Activated naive CD4-positive, alpha-beta T cell treated with anti-CD3 and anti-CD28 coated beads, Interleukin-2, amount 50 U/mL, for 16 hours (primary cell): ENCODE data around the gene RPS16.

Experiments used
- DNase-seq: peaks from one replicate; pipeline ENCODE4 v3.0.0-alpha.2; 2020

The RPS16 gene

GRCh38 chr19:39417463-39418181, 18.1 kb downstream of the RPS16 start:
- no peak for DNase-seq

DNA sequence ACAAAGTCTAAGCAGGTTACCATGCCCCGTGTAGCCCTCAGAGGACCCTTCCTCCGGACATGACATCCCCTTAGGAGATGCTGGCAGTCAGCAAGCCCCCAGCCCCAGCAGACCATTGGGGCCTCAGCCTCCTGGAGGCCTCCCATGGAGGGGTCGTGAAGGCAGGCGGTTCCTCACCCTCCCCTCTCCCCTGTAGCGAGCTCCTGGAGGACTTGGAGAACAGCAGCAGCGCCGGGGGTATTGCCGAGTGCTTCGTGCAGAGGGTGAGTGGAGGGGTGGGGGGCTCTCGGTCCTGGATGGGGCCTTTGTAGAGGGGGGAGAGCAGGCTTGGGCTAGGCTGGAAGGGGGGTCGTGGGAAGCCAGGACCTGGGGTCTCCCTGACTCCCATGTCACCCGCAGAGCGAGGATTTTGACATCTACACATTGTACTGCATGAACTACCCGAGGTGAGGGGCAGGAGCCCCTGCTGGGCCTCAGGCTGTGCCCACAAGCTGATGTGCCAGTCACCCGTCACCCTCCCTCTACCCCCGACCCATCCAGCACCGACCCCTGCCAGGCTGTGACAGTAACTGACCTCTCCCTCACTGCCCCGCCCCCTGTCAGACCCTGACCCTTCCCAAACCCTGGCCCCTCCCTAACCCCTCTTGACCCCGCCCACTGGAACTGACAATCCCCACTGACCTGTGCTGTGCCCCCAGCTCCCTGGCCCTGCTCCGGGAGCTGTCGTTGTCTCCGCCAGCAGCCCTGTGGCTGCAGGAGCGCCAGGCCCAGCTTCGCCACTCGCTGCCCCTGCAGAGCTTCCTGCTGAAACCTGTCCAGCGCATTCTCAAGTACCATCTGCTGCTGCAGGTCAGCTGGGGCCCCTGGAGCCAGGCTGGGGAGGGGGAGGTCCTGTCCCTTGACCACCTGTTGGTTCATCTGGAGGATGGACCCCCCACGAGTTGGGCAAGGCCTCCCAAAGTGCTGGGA, 19.3 kb downstream of the RPS16 start:
- no peak for DNase-seq

GRCh38 chr19:39415111-39416046, 20.4 kb downstream of the RPS16 start:
- no peak for DNase-seq

- DNase-seq = no peak
These were observed 21.7 kb downstream of the RPS16 start for GRCh38 chr19:39413911-39414608.

GRCh38 chr19:39413272-39413910, 22.4 kb downstream of the RPS16 start:
- no peak for DNase-seq

- no peak for DNase-seq
These were observed 22.9 kb downstream of the RPS16 start for GRCh38 chr19:39412867-39413271.

DNA sequence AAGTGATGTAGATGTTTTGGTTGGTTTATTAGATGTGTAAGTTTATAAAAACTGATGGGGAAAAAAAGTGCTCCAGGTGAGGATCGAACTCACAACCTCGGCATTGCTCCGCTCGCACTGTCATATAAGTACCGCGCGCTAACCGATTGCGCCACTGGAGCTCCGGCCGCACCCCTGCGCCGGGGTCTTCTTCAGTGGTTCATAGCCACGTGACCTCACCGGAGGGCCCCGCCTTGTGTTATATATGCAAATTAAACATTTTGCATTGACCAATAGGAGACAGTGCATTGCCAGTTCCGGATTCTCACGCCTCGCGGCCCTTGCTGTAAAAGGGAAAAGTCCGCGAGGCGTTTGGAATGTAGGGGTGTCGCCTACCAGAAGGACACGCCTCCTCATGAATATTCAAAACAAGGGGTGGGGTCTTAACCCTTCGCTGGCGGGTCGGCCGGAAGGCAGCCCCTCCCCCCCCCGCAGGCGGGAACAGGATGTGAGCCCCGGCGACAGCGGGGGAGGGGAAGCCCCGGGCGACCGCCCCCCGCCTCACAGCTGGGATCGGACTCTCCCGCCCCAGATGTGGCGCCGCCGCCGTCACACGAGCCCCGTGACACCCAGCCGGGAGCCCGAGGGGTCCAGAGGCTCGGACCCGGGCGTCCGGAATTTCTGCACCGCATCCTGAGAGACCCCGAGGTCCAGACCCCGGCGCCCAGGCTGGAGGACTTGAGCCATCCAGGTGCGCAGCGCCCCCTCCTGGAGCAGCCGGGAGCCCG, 23.5 kb downstream of the RPS16 start, which contains the start of gene PLEKHG2:
TSS of gene PLEKHG2 (plus strand) at position 570 of the 767 bp plus-strand sequence. CDS start 1,418 bp downstream, outside the sequence.
- DNase-seq = peak; percentile 91

DNA sequence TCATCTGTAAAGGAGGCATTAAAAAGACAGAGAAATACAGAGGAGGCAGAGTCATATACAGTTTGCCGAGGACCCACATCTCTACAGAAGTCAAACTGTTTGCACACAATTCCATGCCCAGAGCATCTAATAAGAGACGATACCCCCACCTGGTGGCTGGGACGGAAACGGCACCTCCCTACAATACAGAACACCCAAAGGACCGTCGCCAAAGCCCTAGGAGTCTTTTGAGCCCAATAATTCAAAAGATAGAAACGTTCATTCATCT, 24.0 kb downstream of the RPS16 start:
- DNase-seq = peak; percentile 91

DNA sequence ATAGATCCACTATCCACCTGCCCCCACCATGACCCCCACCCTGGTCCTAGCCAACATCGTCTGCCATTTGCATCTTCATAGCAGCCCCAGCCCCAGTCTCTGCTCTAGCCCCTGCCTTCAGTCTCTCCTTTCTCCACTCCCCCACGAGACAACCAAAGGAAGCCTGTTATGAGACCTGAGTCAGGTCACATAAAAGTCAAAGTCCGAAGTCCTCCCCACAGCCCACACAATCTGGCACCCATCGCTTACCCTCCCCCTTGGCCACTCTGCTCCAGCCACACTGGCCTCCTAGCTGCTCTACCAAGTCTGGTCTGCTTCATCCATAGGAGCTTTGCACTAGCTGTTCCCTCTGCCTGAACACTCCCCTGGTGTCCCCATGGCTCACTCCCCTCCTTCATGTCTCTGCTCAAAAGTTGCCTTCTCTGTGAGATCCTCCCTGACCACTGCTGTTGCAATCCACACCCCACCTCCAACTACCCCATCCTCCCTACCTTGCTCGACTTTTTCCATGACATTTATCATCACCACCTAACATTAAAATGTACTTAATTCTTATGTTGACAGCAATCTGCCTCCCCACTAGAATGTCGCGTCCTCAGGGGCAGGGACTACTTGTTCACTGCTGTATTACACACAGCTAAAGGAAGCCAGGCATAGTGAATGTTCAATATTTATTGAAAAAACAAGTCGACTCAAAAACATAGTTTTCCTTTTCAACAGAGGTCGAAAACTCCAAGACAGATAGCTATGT, 24.5 kb downstream of the RPS16 start:
- no peak for DNase-seq

GRCh38 chr19:39410831-39411080, 25.0 kb downstream of the RPS16 start:
- DNase-seq = no peak

DNA sequence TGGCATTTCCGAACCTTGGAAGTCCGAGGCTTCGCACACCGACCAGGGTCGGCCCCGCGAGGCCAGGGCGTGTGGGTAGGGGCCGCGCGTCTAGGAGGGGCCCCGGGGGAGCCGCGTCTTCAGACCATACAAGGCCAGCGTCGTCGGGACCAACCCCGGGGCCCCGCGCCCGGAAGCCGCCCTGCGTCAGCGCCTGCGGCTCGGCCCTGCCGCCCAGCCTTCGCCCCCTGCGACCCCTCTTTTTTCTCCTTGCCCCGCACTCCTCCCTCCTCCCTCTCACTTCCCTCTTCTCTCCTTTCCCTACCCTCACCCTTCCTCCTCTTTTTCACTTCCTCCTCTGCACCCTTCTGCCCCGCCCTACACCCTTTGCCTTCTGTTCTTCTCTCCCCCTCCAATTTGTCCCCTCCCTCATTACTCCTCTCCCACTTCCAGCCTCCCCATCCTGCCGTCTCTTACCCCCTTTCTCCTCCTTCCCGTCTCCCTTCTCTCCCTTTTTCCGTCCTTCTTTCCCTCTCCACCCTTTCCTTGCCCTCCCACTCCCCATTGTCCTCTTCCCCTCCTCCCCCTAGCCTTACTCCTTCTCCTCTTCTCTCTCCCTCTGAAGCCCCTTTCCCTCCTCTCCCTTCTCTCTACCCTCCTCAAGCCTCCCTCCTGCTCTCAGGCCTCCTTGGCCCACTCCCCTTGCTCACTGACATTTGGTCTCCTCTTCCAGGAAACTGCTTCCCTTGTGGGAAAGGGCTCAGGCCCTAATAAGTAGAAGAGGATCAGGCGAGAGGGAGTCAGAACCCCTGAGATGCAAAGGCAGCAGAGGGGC, 25.5 kb downstream of the RPS16 start:
- peak; percentile 60 for DNase-seq

DNA sequence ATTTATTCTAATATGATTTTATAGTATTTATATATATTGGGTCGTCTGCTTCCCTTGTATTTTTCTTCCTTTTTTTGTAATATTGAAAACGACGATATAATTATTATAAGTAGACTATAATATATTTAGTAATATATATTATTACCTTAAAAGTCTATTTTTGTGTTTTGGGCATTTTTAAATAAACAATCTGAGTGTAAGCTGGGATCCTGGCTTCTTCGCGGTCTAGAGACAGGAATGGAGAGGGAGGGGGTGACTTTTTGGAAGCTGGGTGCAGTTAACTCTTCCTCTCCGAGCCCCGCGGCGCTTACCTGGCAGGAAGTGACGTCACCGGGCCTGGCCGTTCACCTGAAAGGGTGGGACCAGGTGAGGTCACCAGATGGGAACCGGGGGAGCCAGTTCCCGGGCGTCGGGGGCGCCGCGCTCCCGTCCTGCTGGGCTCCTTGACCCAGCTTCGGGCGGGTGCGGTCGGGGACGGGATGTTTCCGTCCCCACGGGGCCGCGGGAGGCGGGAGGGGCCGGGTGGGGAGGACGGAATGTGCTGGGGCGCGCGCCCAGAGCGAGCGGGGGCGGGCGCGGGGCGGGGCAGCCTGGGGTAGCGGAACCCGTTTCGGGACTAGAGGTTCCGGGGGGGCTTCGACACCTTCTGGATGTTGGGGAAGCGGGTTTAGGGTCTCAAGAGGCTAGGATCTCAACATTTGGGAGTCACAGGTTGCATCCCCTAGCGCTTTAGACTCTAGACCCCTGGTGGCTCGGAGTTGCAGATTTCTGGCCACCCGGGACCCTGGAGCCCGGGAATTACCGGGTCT, 26.3 kb downstream of the RPS16 start:
- DNase-seq = peak; percentile 76

GRCh38 chr19:39408392-39409207, 27.1 kb downstream of the RPS16 start:
- no peak for DNase-seq

DNA sequence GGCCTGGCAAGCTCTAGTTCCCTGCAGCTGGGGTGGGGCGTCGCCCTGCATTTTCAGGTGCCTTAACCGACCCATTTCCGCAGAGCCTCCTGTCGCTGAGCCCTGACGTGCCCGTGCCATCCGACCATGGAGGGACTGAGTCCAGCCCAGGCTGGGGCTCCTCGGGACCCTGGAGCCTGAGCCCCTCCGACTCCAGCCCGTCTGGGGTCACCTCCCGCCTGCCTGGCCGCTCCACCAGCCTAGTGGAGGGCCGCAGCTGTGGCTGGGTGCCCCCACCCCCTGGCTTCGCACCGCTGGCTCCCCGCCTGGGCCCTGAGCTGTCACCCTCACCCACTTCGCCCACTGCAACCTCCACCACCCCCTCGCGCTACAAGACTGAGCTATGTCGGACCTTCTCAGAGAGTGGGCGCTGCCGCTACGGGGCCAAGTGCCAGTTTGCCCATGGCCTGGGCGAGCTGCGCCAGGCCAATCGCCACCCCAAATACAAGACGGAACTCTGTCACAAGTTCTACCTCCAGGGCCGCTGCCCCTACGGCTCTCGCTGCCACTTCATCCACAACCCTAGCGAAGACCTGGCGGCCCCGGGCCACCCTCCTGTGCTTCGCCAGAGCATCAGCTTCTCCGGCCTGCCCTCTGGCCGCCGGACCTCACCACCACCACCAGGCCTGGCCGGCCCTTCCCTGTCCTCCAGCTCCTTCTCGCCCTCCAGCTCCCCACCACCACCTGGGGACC, 27.9 kb downstream of the RPS16 start:
- DNase-seq = peak; percentile 60

- no peak for DNase-seq
These were observed 28.4 kb downstream of the RPS16 start for GRCh38 chr19:39407410-39407659.

DNA sequence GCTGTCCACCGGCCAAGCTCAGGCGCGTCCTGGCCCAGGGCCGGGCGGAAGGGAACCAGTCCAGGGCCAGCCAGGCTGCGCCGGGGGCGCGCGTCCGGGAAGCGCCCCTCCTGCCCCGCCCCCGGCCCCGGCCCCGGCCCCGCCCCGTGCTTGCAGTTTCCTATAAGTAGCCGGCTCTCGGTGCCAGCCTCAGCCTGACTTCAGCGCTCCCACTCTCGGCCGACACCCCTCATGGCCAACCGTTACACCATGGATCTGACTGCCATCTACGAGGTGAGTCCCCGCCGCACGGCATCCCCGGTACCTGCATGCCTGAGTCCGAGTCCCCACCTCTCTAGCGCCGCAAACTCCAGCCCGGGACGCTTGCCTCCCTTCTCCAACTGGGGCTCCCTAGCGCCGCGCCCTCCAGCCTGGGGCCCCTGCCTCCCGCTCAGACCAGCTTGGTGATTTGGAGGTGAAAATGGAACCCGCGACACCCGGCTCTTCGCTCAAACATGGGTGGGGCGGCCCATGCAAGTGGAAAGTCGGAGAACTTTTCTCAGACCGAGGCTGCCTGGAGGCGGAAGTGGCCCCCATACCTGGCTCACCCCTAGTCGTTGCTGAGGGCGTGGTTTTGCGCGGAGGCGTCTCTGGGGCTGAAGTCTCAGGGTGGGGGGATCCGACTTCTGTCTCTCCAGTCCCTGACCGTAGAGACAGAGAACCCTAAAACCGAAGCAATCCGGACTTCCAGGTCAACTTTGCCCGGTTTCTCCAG, 28.9 kb downstream of the RPS16 start, which contains the start of gene ZFP36:
TSS of gene ZFP36 (plus strand) at position 192 of the 754 bp plus-strand sequence. CDS start at position 250, 58 bp downstream.
- peak; percentile 80 for DNase-seq
